CD14-positive monocyte (primary cell): ENCODE results near the gene GMEB1. TPM values are rescaled to one million over a fixed set of nuclear protein-coding genes. Genes with fewer than 3 reads are reported as not detected.

Experiments
- DNase-seq, 3 donors: peaks; one replicate each; pipeline ENCODE4 v3.0.0-alpha.2; 2011 to 2022
- H2AFZ ChIP-seq: 2 replicates; pipeline ENCODE4 v1.6.0; 2012; ENCODE audit warnings: mild to moderate bottlenecking, low read depth, low read length, inconsistent platforms; ENCODE audit not compliant: insufficient read depth, poor library complexity, severe bottlenecking
- H3K27ac ChIP-seq, 2 donors: 1 replicate in 1 of 2; 2 replicates in 1 of 2; pipeline ENCODE4 v1.5.1; 2012 to 2013; ENCODE audit warnings: low read length in 2 of 2, control low read depth in 1 of 2, inconsistent platforms in 1 of 2, low read depth in 1 of 2, mild to moderate bottlenecking in 1 of 2
- H3K27me3 ChIP-seq, 2 donors: one replicate each; pipeline versions ENCODE4 v1.6.0 to v1.6.1; 2011 to 2013; ENCODE audit warnings: low read length in 2 of 2; ENCODE audit not compliant: control insufficient read depth in 2 of 2, insufficient read depth in 2 of 2
- H3K36me3 ChIP-seq, 2 donors: replicated peaks in 1 of 2; 1 replicate in 1 of 2; 2 replicates in 1 of 2; pipeline versions ENCODE4 v1.5.1 to v1.6.1; 2012 to 2013; ENCODE audit warnings: low read length in 2 of 2, control low read depth in 1 of 2, inconsistent platforms in 1 of 2, mild to moderate bottlenecking in 1 of 2; ENCODE audit not compliant: insufficient read depth in 2 of 2, control insufficient read depth in 1 of 2
- H3K4me1 ChIP-seq, 2 donors: 1 replicate in 1 of 2; 2 replicates in 1 of 2; pipeline versions ENCODE4 v1.5.1 to v1.6.1; 2012 to 2013; ENCODE audit warnings: low read length in 2 of 2, control low read depth in 1 of 2, inconsistent platforms in 1 of 2, mild to moderate bottlenecking in 1 of 2, moderate library complexity in 1 of 2; ENCODE audit not compliant: insufficient read depth in 2 of 2, control insufficient read depth in 1 of 2
- H3K4me2 ChIP-seq: replicated peaks from 2 replicates; pipeline ENCODE3; 2012; ENCODE audit warnings: low read length, moderate library complexity, mild to moderate bottlenecking; ENCODE audit not compliant: poor library complexity, severe bottlenecking; ENCODE audit errors: extremely low read depth
- H3K4me3 ChIP-seq, 3 experiments: fragments of 200-600 bp in 1 of 3; sonication (generic) in 1 of 3; replicated peaks in 1 of 3; 1 replicate in 2 of 3; 2 replicates in 1 of 3; pipeline ENCODE4 v1.5.1; 2011 to 2013; ENCODE audit warnings: low read length in 3 of 3, mild to moderate bottlenecking in 3 of 3, control low read depth in 2 of 3, low read depth in 2 of 3, inconsistent platforms in 1 of 3, moderate library complexity in 1 of 3
- H3K79me2 ChIP-seq: 2 replicates; pipeline ENCODE4 v1.6.0; 2012; ENCODE audit warnings: mild to moderate bottlenecking, control low read depth, inconsistent platforms, low read length, moderate library complexity; ENCODE audit not compliant: insufficient read depth
- H3K9ac ChIP-seq: 2 replicates; pipeline ENCODE4 v1.6.0; 2017; ENCODE audit warnings: low read length, mild to moderate bottlenecking; ENCODE audit not compliant: insufficient read depth, poor library complexity, severe bottlenecking
- H3K9me3 ChIP-seq, 2 donors: replicated peaks in 1 of 2; 1 replicate in 1 of 2; 2 replicates in 1 of 2; pipeline versions ENCODE4 v1.5.1 to v1.6.1; 2012 to 2013; ENCODE audit warnings: low read length in 2 of 2, control low read depth in 1 of 2; ENCODE audit not compliant: control insufficient read depth in 1 of 2, insufficient read depth in 1 of 2
- H4K20me1 ChIP-seq: 2 replicates; pipeline ENCODE4 v1.6.0; 2012; ENCODE audit warnings: mild to moderate bottlenecking, low read length, control low read depth, moderate library complexity; ENCODE audit not compliant: insufficient read depth
- H3K27ac Mint-ChIP-seq, 7 donors: one replicate each; pipeline ENCODE4 v1.8.0; 2020; ENCODE audit warnings: mild to moderate bottlenecking in 7 of 7, mixed read lengths in 7 of 7, moderate library complexity in 6 of 7, inconsistent platforms in 2 of 7
- H3K27me3 Mint-ChIP-seq, 3 donors: one replicate each; pipeline ENCODE4 v1.8.0; 2021 to 2022; ENCODE audit warnings: low read depth in 3 of 3, mild to moderate bottlenecking in 3 of 3, mixed read lengths in 3 of 3, moderate library complexity in 3 of 3, inconsistent platforms in 1 of 3
- H3K36me3 Mint-ChIP-seq, 2 donors: one replicate each; pipeline ENCODE4 v1.8.0; 2020; ENCODE audit warnings: mixed read lengths in 2 of 2, inconsistent platforms in 1 of 2, mild to moderate bottlenecking in 1 of 2
- H3K4me1 Mint-ChIP-seq: one replicate; pipeline ENCODE4 v1.8.0; 2020; ENCODE audit warnings: mild to moderate bottlenecking, mixed read lengths
- H3K4me3 Mint-ChIP-seq, 2 donors: one replicate each; pipeline ENCODE4 v1.8.0; 2020; ENCODE audit warnings: mild to moderate bottlenecking in 2 of 2, mixed read lengths in 2 of 2, moderate library complexity in 1 of 2
- H3K9me3 Mint-ChIP-seq, 7 donors: one replicate each; pipeline ENCODE4 v1.8.0; 2020 to 2022; ENCODE audit warnings: mixed read lengths in 7 of 7, mild to moderate bottlenecking in 6 of 7, moderate library complexity in 6 of 7, inconsistent platforms in 2 of 7
- CTCF ChIP-seq: fragments of 200-600 bp; IDR thresholded peaks from one replicate; pipeline ENCODE4 v1.8.0; 2022; ENCODE audit warnings: antibody characterized with exemption, mild to moderate bottlenecking
- WGBS: methylation state at CpG from one replicate; pipeline ENCODE4 v1.1.5; 2013; ENCODE audit warnings: missing lambda C conversion rate; ENCODE audit not compliant: insufficient coverage; 5-methylcytosine and 5-hydroxymethylcytosine counted together
- intact Hi-C, 2 donors: fragments of 100-400 bp; cut with micrococcal nuclease; formaldehyde crosslinking; loops; one replicate each; pipeline versions ENCODE4 v1.15.0 to v1.15.1; 2023
- polyA plus RNA-seq, 3 donors: library from polyadenylated mRNA; depleted of rRNA in 1 of 3; unstranded in 2 of 3; stranded (reverse) in 1 of 3; fragments of 300-500 nt in 2 of 3; fragments of >200 nt in 1 of 3; fragmentation: Illumina TruSeq in 2 of 3; gene quantifications; 1 replicate in 2 of 3; 2 replicates in 1 of 3; pipeline ENCODE4 v1.2.3, GENCODE V29; 2012 to 2021

The GMEB1 gene
- polyA plus RNA-seq, 3 donors: 8.1 to 16.0 (median 9.7) TPM

- Histone ChIP-seq H3K79me2 (peaks cover 46% of the 10 kb centered on the region), H3K9me3 (no peaks in the 10 kb centered on the region), H3K4me3 (peak overlapping the region; percentile 46 to 95 (median 75)), H3K4me2 (peak overlapping the region; percentile 86), H2AFZ (peak overlapping the region; percentile 100), H4K20me1 (peaks cover 40% of the 10 kb centered on the region), H3K27ac (peak overlapping the region; percentile 74 to 91), H3K9ac (peak overlapping the region; percentile 96), H3K36me3 (peaks cover 21 to 29% of the 10 kb centered on the region in 2 donors), H3K4me1 (peaks cover 20 to 38% of the 10 kb centered on the region in 2 donors), H3K27me3 (no peaks in the 10 kb centered on the region)
- peak overlapping the region; percentile 86 to 99 for H3K4me3 Mint-ChIP-seq
- peaks cover 22% of the 10 kb centered on the region for H3K4me1 Mint-ChIP-seq
- H3K27ac Mint-ChIP-seq: peak overlapping the region; percentile 80 to 97 (median 92)
- peaks cover 0 to 7% (median 2%) of the 10 kb centered on the region in 7 donors for H3K9me3 Mint-ChIP-seq
- H3K36me3 Mint-ChIP-seq: peaks cover 20 to 26% of the 10 kb centered on the region in 2 donors
- H3K27me3 Mint-ChIP-seq: peaks cover 0 to 2% (median 0%) of the 10 kb centered on the region in 3 donors
- 6% methylated on average over 10 of the region's 15 CpGs for WGBS
- TF ChIP-seq CTCF: no peak
- no peak for DNase-seq
- intact Hi-C loops: loop anchor here (2.0 to 10.0 kb wide), 5 partner anchors 93 to 481 kb away; partner anchors contain the start of genes TAF12 (in 2 of the 2) and SESN2 (in 1 of the 2)
Observed at GRCh38 chr1:28735961-28736449, 67.4 kb downstream of the GMEB1 start.

- TF ChIP-seq CTCF: peak; percentile 99
- intact Hi-C loops: loop anchor here (2.0 to 10.0 kb wide), 5 partner anchors 94 to 482 kb away; partner anchors contain the start of genes TAF12 (in 2 of the 2) and SESN2 (in 1 of the 2)
- Histone ChIP-seq H3K27ac (peak within 1 kb of the TSS; percentile 74 to 91), H3K79me2 (peaks cover 53% of the 10 kb centered on the region), H3K4me3 (peak within 1 kb of the TSS; percentile 73 to 95 (median 78)), H4K20me1 (peaks cover 46% of the 10 kb centered on the region), H3K4me1 (peaks cover 20 to 38% of the 10 kb centered on the region in 2 donors), H3K9ac (peak within 1 kb of the TSS; percentile 96), H3K9me3 (no peaks in the 10 kb centered on the region), H2AFZ (peak within 1 kb of the TSS; percentile 100), H3K27me3 (no peaks in the 10 kb centered on the region), H3K4me2 (peak within 1 kb of the TSS; percentile 86), H3K36me3 (peaks cover 27 to 35% of the 10 kb centered on the region in 2 donors)
- peak; percentile 95 to 96 (median 95) for DNase-seq
- Mint-ChIP-seq H3K4me1 (peaks cover 27% of the 10 kb centered on the region), H3K9me3 (peaks cover 0 to 7% (median 2%) of the 10 kb centered on the region in 7 donors), H3K4me3 (peak within 1 kb of the TSS; percentile 86 to 99), H3K36me3 (peaks cover 22 to 32% of the 10 kb centered on the region in 2 donors), H3K27me3 (peaks cover 0 to 2% (median 0%) of the 10 kb centered on the region in 3 donors), H3K27ac (peak within 1 kb of the TSS; percentile 91 to 97 (median 95))
- WGBS: under 1% methylated on average over 85 of the region's 92 CpGs
Observed at GRCh38 chr1:28736450-28737306, 68.1 kb downstream of the GMEB1 start, which contains the start of gene YTHDF2. TSS of gene YTHDF2 (plus strand) at chr1:28736940. CDS start at chr1:28737121, 181 bp downstream.
